ENCODE measurements around the gene LLCFC1. TPM values are rescaled to one million over a fixed set of nuclear protein-coding genes. Genes with fewer than 3 reads are reported as not detected.

The LLCFC1 gene
- total RNA-seq, 6 experiments from 2014 or later, result not detected

DNA sequence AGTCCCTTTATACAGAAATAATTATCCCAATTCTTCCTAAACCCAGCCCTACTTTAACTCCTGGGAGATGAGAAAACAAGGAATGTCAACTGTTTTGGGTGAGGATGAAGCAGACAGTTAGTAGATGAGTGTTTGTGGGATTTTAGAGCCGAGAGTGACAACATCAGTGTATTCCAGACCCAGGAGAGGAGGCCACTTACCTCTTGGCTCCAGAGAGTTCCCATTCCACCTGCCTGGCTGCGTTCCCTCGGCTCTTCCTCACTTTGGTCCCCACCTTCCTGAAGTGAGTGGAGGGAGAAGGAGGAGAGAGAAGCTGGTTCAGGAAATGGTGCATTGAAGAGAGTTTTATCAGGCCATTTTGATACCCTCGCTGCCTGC, 22.3 kb downstream of the LLCFC1 start:
- Mint-ChIP-seq H3K36me3 (ENCODE audit: low read depth) (no peaks in the 10 kb centered on the region), H3K27ac (no peak overlapping the region), H3K4me1 (ENCODE audit: low read depth) (no peaks in the 10 kb centered on the region), H3K9me3 (no peaks in the 10 kb centered on the region; the same call in 1 of the 2 replicates), H3K4me3 (no peak overlapping the region), H3K27me3 (ENCODE audit: insufficient read depth) (peaks cover 11% of the 10 kb centered on the region; the same call in 1 of the 2 replicates)
- no peak for DNase-seq
- TF ChIP-seq CTCF (IDR thresholded peaks at IDR 0.05), result no peak

GRCh38 chr7:142961973-142962926, 23.0 kb downstream of the LLCFC1 start, which contains the start of gene KEL:
Gene KEL (minus strand): TSS chr7:142962363. CDS start chr7:142962206, 157 bp downstream.
- no peaks in the 10 kb centered on the region for H3K36me3 Mint-ChIP-seq (ENCODE audit: low read depth)
- H3K27ac Mint-ChIP-seq, result no peak within 1 kb of the TSS
- no peaks in the 10 kb centered on the region for H3K4me1 Mint-ChIP-seq (ENCODE audit: low read depth)
- peaks cover 11% of the 10 kb centered on the region; the same call in 1 of the 2 replicates for H3K27me3 Mint-ChIP-seq (ENCODE audit: insufficient read depth)
- no peaks in the 10 kb centered on the region; the same call in 1 of the 2 replicates for H3K9me3 Mint-ChIP-seq
- no peak for TF ChIP-seq CTCF (IDR thresholded peaks at IDR 0.05)
- DNase-seq, result no peak
- H3K4me3 Mint-ChIP-seq, result no peak within 1 kb of the TSS

DNA sequence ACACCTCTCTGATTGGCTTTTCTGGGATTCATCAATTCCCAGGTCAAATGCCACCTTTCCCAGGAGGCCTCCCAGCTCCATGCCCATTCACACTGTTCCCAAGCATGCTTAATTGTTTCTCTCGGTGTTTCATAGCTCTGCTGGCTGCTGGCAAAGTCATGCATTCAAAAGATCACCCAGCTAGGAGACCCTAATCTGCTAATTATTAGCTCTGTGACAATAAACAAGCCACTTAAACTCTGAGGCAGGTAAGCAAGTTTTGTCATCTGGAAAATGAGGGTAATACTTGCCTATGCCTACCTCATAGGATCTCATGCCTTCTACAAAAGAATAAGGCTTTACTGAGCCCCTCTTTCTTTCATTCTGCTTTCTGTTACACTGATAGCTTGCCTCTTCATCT, 23.7 kb downstream of the LLCFC1 start:
- H3K27ac Mint-ChIP-seq, result no peak overlapping the region
- no peak for DNase-seq
- TF ChIP-seq CTCF (IDR thresholded peaks at IDR 0.05), result no peak
- peaks cover 11% of the 10 kb centered on the region; the same call in 1 of the 2 replicates for H3K27me3 Mint-ChIP-seq (ENCODE audit: insufficient read depth)
- H3K9me3 Mint-ChIP-seq, result no peaks in the 10 kb centered on the region; the same call in 1 of the 2 replicates
- no peaks in the 10 kb centered on the region for H3K36me3 Mint-ChIP-seq (ENCODE audit: low read depth)
- H3K4me3 Mint-ChIP-seq, result no peak overlapping the region
- no peaks in the 10 kb centered on the region for H3K4me1 Mint-ChIP-seq (ENCODE audit: low read depth)

DNA sequence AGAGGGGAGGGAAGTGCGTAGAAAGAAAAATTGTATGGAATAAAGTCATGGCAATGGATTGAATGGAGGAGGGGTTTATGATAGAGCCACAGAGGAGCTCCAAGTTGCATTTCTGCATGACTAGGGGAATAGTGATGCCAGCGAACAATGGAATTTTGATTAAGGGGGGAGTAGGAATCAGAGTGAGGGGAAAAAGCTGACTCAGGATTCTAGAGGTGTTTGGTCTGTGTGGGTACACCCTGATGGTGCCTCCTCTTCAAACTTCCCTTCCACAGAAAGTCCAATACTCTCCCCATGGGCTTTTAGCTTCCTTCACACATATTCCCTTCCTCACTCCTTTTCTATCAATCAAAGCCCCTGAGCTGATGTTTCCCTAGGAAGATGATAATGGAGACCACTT, 24.7 kb downstream of the LLCFC1 start:
- TF ChIP-seq CTCF (IDR thresholded peaks at IDR 0.05), result no peak
- DNase-seq, result no peak
- Mint-ChIP-seq H3K9me3 (no peaks in the 10 kb centered on the region; the same call in 1 of the 2 replicates), H3K36me3 (ENCODE audit: low read depth) (no peaks in the 10 kb centered on the region), H3K27ac (no peak overlapping the region), H3K4me3 (no peak overlapping the region), H3K4me1 (ENCODE audit: low read depth) (no peaks in the 10 kb centered on the region), H3K27me3 (ENCODE audit: insufficient read depth) (peaks cover 11% of the 10 kb centered on the region; the same call in 1 of the 2 replicates)

GRCh38 chr7:142964502-142965246, 25.4 kb downstream of the LLCFC1 start:
- no peaks in the 10 kb centered on the region for H3K36me3 Mint-ChIP-seq (ENCODE audit: low read depth)
- H3K4me3 Mint-ChIP-seq, result no peak overlapping the region
- TF ChIP-seq CTCF (IDR thresholded peaks at IDR 0.05), result no peak
- no peak for DNase-seq
- H3K27me3 Mint-ChIP-seq (ENCODE audit: insufficient read depth), result peaks cover 7% of the 10 kb centered on the region; the same call in 1 of the 2 replicates
- no peaks in the 10 kb centered on the region for H3K4me1 Mint-ChIP-seq (ENCODE audit: low read depth)
- no peak overlapping the region for H3K27ac Mint-ChIP-seq
- no peaks in the 10 kb centered on the region; the same call in 1 of the 2 replicates for H3K9me3 Mint-ChIP-seq

All from HFFc6 (cell line).